HCT116 (cell line): Measurements from ENCODE around the gene SLC25A10.

ENCODE experiments used
- EZH2 ChIP-seq: fragments of 200-600 bp; sonication (generic); IDR thresholded peaks from 2 replicates; pipeline ENCODE4 v1.6.1; 2017; ENCODE audit warnings: antibody characterized with exemption, mixed run types
- POLR2AphosphoS5 ChIP-seq: IDR thresholded peaks from 2 replicates; pipeline ENCODE4 v1.6.1; 2011; ENCODE audit warnings: mild to moderate bottlenecking, low read depth, low read length, moderate library complexity
- ZFX ChIP-seq: fragments of 450-650 bp; IDR thresholded peaks from 2 replicates; pipeline ENCODE4 v1.6.1; 2017
- TF ChIP-seq, protein P1 (sequence below), 3 experiments: fragments of 200-600 bp in 1 of 3; sonication (generic) in 1 of 3; IDR thresholded peaks in 2 of 3; conservative IDR thresholded peaks in 1 of 3; 2 replicates each; pipeline ENCODE4 v1.5.1; 2012 to 2017; ENCODE audit warnings: low read depth in 2 of 3, low read length in 2 of 3, antibody characterized with exemption in 1 of 3, borderline replicate concordance in 1 of 3, control low read depth in 1 of 3, mild to moderate bottlenecking in 1 of 3, mixed read lengths in 1 of 3, mixed run types in 1 of 3, moderate library complexity in 1 of 3; ENCODE audit not compliant: insufficient read depth in 1 of 3
- TF ChIP-seq, protein P2 (sequence below): IDR thresholded peaks from 2 replicates; pipeline ENCODE4 v1.6.1; 2011; ENCODE audit warnings: mild to moderate bottlenecking, low read length, moderate library complexity; ENCODE audit not compliant: insufficient replicate concordance; ENCODE audit errors: extremely low read depth
- TF ChIP-seq, protein P3 (sequence below): IDR thresholded peaks from 2 replicates; pipeline ENCODE4 v1.6.1; 2012; ENCODE audit warnings: low read depth
- TF ChIP-seq, protein P4 (sequence below): IDR thresholded peaks from 2 replicates; pipeline ENCODE4 v1.6.1; 2012

DNA sequence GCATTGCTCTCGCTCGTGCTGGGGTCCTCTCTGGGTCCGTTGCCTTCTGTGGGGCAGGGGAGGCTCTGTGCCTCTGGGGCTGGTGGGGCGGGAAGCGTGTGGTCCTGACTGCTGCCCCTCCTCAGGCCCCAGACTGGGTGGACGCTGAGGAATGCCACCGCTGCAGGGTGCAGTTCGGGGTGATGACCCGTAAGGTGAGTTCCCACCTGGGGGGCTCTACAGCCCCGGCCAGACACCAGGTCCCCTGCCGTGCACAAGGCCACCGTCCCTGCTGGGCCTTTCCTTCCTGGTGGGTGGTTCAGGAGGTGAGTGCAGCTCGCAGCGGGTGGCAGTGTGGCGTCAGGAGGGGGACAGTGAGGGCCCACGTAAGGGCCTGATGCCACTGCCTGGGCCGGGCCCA lies 21.5 kb upstream of the SLC25A10 start:
- TF ChIP-seq, protein P1, sequence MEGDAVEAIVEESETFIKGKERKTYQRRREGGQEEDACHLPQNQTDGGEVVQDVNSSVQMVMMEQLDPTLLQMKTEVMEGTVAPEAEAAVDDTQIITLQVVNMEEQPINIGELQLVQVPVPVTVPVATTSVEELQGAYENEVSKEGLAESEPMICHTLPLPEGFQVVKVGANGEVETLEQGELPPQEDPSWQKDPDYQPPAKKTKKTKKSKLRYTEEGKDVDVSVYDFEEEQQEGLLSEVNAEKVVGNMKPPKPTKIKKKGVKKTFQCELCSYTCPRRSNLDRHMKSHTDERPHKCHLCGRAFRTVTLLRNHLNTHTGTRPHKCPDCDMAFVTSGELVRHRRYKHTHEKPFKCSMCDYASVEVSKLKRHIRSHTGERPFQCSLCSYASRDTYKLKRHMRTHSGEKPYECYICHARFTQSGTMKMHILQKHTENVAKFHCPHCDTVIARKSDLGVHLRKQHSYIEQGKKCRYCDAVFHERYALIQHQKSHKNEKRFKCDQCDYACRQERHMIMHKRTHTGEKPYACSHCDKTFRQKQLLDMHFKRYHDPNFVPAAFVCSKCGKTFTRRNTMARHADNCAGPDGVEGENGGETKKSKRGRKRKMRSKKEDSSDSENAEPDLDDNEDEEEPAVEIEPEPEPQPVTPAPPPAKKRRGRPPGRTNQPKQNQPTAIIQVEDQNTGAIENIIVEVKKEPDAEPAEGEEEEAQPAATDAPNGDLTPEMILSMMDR (IDR thresholded peaks at IDR 0.05 in 2 of 3, conservative IDR thresholded peaks at IDR 0.05 in 1 of 3; ENCODE audit: borderline replicate concordance in 1 of 3, insufficient read depth in 1 of 3, low read depth in 2 of 3, low read length in 2 of 3), result no peak
- no peak for TF ChIP-seq POLR2AphosphoS5
- no peak for TF ChIP-seq ZFX
- no peak for TF ChIP-seq EZH2
- TF ChIP-seq, protein P2, sequence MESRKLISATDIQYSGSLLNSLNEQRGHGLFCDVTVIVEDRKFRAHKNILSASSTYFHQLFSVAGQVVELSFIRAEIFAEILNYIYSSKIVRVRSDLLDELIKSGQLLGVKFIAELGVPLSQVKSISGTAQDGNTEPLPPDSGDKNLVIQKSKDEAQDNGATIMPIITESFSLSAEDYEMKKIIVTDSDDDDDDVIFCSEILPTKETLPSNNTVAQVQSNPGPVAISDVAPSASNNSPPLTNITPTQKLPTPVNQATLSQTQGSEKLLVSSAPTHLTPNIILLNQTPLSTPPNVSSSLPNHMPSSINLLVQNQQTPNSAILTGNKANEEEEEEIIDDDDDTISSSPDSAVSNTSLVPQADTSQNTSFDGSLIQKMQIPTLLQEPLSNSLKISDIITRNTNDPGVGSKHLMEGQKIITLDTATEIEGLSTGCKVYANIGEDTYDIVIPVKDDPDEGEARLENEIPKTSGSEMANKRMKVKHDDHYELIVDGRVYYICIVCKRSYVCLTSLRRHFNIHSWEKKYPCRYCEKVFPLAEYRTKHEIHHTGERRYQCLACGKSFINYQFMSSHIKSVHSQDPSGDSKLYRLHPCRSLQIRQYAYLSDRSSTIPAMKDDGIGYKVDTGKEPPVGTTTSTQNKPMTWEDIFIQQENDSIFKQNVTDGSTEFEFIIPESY, result no peak
- TF ChIP-seq, protein P3, sequence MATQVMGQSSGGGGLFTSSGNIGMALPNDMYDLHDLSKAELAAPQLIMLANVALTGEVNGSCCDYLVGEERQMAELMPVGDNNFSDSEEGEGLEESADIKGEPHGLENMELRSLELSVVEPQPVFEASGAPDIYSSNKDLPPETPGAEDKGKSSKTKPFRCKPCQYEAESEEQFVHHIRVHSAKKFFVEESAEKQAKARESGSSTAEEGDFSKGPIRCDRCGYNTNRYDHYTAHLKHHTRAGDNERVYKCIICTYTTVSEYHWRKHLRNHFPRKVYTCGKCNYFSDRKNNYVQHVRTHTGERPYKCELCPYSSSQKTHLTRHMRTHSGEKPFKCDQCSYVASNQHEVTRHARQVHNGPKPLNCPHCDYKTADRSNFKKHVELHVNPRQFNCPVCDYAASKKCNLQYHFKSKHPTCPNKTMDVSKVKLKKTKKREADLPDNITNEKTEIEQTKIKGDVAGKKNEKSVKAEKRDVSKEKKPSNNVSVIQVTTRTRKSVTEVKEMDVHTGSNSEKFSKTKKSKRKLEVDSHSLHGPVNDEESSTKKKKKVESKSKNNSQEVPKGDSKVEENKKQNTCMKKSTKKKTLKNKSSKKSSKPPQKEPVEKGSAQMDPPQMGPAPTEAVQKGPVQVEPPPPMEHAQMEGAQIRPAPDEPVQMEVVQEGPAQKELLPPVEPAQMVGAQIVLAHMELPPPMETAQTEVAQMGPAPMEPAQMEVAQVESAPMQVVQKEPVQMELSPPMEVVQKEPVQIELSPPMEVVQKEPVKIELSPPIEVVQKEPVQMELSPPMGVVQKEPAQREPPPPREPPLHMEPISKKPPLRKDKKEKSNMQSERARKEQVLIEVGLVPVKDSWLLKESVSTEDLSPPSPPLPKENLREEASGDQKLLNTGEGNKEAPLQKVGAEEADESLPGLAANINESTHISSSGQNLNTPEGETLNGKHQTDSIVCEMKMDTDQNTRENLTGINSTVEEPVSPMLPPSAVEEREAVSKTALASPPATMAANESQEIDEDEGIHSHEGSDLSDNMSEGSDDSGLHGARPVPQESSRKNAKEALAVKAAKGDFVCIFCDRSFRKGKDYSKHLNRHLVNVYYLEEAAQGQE, result no peak
- TF ChIP-seq, protein P4, sequence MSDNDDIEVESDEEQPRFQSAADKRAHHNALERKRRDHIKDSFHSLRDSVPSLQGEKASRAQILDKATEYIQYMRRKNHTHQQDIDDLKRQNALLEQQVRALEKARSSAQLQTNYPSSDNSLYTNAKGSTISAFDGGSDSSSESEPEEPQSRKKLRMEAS, result no peak
